Measurements from ENCODE around the gene PRR7.
"Not testable (repeated sequence)": the region's sequence is repeated elsewhere in the genome, so short reads cannot be mapped to it uniquely, and the experiment has no call there.

The PRR7 gene

GRCh38 chr5:177412603-177413233 is 33.9 kb upstream of the PRR7 start:
- no peak for TF ChIP-seq CTCF (IDR thresholded peaks at IDR 0.05; ENCODE audit: borderline replicate concordance, control extremely low read depth, extremely low read depth, insufficient read depth, missing control alignments)
- in situ Hi-C loops (cut with MboI; ENCODE audit: low sequenced_read_pairs, unreplicated experiment), result no loop called here
- DNase-seq (ENCODE audit: low spot score), result peak; percentile 64

GRCh38 chr5:177414481-177414880 is 32.1 kb upstream of the PRR7 start:
- no peak for DNase-seq (ENCODE audit: low spot score)
- no peak for TF ChIP-seq CTCF (IDR thresholded peaks at IDR 0.05; ENCODE audit: borderline replicate concordance, control extremely low read depth, extremely low read depth, insufficient read depth, missing control alignments)
- in situ Hi-C loops (cut with MboI; ENCODE audit: low sequenced_read_pairs, unreplicated experiment), result no loop called here

GRCh38 chr5:177417081-177417480 is 29.5 kb upstream of the PRR7 start:
- in situ Hi-C loops (cut with MboI; ENCODE audit: low sequenced_read_pairs, unreplicated experiment); DNase-seq (ENCODE audit: low spot score): not testable (repeated sequence)

- in situ Hi-C loops (cut with MboI; ENCODE audit: low sequenced_read_pairs, unreplicated experiment), result no loop called here
- TF ChIP-seq CTCF (IDR thresholded peaks at IDR 0.05; ENCODE audit: borderline replicate concordance, control extremely low read depth, extremely low read depth, insufficient read depth, missing control alignments), result no peak
- no peak for DNase-seq (ENCODE audit: low spot score)
Measured at GRCh38 chr5:177419046-177419445, 27.6 kb upstream of the PRR7 start.

- DNase-seq (ENCODE audit: low spot score); in situ Hi-C loops (cut with MboI; ENCODE audit: low sequenced_read_pairs, unreplicated experiment): not testable (repeated sequence)
Measured at GRCh38 chr5:177420472-177420871, 26.1 kb upstream of the PRR7 start.

GRCh38 chr5:177421062-177421798 is 25.4 kb upstream of the PRR7 start:
- no peak for TF ChIP-seq CTCF (IDR thresholded peaks at IDR 0.05; ENCODE audit: borderline replicate concordance, control extremely low read depth, extremely low read depth, insufficient read depth, missing control alignments)
- no peak for DNase-seq (ENCODE audit: low spot score)
- in situ Hi-C loops (cut with MboI; ENCODE audit: low sequenced_read_pairs, unreplicated experiment), result no loop called here

- DNase-seq (ENCODE audit: low spot score), result no peak
- TF ChIP-seq CTCF (IDR thresholded peaks at IDR 0.05; ENCODE audit: borderline replicate concordance, control extremely low read depth, extremely low read depth, insufficient read depth, missing control alignments), result no peak
- in situ Hi-C loops (cut with MboI; ENCODE audit: low sequenced_read_pairs, unreplicated experiment), result no loop called here
Measured at GRCh38 chr5:177423671-177424070, 22.9 kb upstream of the PRR7 start.
